Activated CD4-positive, alpha-beta T cell treated with anti-CD3 and anti-CD28 coated beads, Interleukin-2, amount 50 U/mL, for 1 hour (primary cell): ENCODE data around the gene NFASC.

Source experiments
- DNase-seq: peaks from one replicate; pipeline ENCODE4 v3.0.0-alpha.2; 2020

NFASC gene

GRCh38 chr1:204863024-204863423 is 7.6 kb upstream of the NFASC start:
- no peak for DNase-seq

- DNase-seq, result no peak
Observed at GRCh38 chr1:204863730-204864129, 6.9 kb upstream of the NFASC start.

DNA sequence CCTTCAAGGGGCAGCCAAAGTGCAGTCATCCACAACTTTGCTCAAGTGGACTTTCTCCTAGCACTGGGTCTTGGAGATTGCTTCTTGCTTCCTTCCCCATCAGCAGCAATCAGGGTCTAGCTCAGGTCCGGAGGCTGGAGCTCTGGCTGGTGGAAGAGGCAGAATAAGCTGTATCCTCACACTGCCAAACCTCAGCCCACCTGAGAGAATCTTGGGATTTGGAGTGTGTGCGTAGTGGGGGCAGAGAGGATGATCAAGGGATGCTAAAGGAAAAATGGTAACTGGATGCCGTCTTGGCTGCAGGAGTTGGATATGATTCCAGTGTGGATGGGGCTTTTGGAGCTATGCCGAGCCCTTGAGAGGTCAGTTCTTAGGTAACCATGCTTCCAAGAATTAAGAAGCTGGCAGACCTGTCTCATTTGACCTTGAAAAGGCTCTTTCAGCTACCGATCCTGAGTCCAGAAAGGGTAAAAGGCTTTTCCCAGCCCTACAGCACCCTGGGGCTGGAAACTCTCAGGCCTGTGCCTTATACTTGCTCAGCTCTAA is 4.5 kb upstream of the NFASC start:
- no peak for DNase-seq

DNA sequence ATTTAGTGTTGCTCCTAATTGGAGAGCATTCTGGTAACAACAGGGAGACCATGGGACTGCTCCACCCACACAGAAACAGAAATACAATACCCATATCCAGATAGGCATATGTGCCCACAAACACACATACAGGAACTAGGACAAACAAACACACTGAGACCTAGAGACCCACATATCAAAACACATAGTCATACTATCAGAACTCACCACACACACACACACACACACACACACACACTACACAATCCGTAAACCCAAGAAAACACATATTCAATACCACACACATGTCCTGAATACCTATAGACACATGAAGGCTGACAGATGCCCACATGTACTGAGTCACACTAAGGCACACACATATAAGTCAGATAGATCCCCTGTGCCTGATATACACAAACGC is 3.5 kb upstream of the NFASC start:
- DNase-seq, result no peak

DNA sequence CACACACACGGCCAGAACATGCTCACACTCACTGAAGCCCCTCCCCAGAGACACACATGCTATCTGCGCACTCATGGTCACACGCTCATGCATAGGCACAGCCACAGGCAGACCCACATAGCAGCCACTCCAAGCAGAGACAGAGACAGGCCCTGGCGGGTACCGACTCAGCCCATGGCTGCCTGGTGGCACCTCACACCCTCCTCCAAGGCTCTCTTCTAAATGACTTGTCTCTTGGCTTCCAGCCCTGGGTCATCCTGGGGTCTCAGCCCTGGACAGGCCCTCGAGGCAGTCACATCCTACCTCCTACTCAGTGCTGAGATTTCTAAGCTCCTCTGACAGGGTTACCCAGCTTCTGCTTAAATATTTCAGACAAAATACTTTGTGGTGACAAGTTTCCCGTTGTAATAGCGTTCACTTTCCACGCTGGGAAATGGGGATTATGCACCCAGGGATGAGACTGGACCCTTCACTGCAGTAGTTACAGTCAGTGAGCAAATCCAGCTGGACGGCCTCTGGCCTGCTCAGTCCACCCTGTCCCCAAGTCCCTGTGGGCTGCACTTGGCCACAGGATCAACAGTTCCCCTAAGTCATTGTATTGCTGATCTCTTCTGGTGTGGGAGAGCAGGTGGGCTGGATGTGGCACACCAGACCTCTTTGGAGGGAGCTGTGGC is 2.9 kb upstream of the NFASC start:
- no peak for DNase-seq

- no peak for DNase-seq
Observed at GRCh38 chr1:204868340-204868700, 2.3 kb upstream of the NFASC start.

- DNase-seq, result no peak
Observed at GRCh38 chr1:204869097-204869496, 1.6 kb upstream of the NFASC start.

DNA sequence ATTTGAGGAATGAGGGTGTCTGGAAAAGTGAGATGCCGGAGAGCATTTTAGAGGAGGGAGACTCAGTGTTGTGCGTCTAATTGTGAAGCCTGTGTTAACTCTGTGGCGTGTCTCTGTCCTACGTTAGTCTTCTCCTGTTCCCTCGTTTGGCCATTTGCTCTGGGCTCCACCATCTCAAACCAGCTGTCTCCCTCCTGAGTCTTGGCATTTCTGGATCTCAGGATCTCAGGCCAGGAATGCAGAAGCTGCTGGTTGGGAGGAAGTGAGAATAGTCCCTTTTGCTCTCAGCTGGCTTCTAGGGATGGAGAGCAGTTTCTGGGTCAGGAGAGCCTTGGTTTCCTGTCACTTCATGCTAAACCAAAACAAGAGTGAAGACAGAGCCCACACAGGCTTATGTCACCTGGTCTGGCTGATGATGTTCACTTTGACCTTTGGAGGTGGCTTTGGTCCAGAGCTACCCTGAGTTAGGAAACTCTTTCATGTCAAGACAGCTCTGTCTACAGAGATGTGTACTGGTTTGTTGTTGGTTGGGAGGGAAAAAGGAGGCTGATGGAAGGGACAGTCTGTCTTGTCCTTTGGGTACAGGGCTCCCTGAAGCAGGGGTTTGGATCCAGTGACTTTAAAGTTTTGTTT is 859 bp downstream of the NFASC start:
- DNase-seq, result no peak

DNA sequence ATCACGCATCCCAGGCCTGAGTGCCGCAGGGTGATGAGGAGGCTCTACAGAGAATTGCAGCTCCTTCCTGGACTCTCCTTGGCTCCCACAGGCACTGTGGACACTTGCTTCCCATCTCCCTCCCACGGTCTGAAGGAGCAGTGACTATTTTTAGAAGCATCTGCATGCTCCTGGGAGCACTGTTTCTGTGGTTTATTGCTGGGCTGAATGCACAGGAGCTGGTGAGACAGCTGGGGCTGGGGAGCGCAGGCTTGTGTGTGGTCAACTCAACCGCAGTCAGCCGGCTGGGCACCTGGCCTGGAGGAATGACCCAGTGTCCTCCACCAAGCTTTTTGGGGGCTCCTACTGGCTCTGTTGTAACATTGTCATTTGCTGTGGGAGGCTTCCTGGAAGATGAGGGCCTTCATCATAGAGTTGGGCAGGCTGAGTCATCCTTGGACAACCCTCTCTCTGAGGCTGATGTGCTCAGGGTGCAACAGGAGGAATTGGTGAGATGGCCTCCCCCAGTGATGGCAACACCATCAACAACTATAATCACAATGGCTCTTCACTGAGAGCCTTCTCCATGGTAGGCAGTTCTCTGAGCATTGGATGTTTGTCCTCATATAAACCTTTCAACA is 1.7 kb downstream of the NFASC start:
- DNase-seq, result no peak

GRCh38 chr1:204873176-204873575 is 2.5 kb downstream of the NFASC start:
- DNase-seq, result no peak

DNA sequence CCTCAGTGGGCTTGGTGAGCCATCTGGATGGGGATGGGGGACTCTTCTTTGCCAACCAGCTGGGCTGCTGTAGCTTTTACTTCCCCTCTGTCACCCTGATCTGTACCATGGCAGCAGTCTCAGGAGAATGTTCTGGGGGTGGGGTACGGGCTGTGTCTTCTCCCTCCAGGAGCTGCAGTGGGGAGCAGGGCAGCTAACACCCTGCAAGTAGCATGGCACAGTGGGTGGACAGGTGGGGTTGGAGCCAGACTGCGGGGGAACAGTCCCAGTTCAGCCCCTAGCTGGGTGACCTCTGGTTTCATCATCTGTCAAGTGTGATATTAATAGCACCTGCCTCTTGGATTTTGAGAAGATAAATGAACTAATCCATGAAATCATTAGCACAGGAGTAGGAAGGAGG is 3.1 kb downstream of the NFASC start:
- no peak for DNase-seq

DNA sequence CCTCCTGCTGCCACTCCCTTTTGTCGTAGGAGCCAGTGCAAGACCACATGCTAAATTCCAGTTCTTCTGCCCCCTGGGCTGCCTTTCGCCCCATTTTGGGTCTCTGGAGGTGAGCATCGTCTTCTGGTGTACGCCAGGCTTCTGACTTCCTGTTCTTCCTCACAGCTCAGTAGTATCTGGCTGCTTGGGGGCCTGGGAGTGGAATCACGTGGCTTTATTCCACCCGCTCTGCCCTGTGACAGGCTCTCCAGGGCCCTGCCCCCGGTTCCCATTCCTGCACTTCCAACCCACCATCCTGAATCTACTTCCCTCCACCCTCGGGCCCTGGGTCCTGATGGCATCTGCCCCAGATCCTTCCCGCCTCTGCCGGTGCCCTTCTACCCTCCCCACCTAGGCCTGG is 3.6 kb downstream of the NFASC start:
- DNase-seq, result no peak

- DNase-seq, result no peak
Observed at GRCh38 chr1:204875255-204875654, 4.6 kb downstream of the NFASC start.

DNA sequence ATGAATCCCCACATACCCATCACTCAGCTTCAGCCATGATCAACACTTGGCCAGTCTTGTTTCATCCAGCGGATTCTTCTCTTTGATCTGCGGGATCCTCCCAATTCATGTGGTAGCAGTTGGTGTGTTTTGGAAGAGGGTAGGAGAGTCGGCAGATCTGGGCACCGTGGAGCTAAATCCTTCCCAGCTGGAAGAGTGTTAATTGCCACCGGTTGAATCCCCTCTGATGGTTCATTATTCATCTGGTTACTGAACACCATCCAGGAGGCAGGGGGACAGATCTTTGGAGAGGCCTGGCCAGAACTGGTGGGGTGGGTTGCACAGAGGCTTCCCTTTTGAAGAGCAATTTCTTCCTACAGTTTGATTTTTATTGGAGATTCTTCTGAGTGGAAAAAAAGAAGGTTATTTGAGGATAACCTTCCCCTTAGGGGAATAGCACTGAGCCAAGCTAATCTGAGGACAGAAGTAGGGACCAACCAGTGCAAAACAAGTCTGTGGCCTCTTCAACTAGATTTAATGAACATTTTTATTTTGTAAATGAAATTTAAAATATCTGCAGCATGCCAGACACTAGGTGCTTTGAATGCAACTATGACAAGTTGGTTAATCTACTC is 8.1 kb downstream of the NFASC start:
- no peak for DNase-seq

GRCh38 chr1:204879351-204879750 is 8.7 kb downstream of the NFASC start:
- no peak for DNase-seq

- no peak for DNase-seq
Observed at GRCh38 chr1:204880906-204881305, 10.2 kb downstream of the NFASC start.

DNA sequence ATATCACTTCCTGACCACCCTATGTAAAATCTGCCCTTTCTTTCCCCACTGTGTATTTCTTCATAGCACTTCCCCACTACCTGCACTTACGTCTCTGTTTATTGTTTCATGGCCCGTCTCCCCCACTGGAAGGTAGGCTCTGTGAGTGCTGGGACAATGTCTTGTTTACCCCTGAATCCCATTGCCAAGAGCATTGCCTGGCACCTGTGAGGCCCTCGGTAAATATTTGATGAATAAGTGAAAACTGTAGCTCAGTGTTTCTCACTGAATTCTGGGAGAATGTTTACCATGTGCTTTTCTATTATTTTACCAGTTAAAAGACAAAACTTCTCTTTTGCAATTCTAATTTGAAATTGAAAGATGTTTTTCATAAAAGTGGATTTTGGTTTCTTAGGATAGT is 11.8 kb downstream of the NFASC start:
- DNase-seq, result no peak

DNA sequence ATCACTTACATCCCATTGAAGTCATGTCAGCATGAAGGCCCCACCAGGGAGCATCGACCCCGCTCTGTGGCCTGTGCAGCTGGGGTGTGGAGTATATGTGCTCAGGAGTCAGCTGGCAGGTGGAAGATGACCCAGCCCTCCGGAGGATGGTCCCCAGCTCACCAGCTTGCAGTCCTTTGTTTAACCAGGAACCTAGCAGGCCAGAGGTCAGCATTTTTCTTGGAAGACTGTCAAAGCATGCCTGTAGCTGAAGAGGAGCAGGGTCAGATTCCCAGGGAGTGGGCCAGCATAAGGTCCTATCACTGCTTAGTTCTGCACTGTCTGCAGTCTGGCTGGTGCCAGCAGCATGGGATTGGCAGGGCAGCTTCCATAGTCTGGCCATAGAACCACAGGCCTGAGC is 12.7 kb downstream of the NFASC start:
- no peak for DNase-seq

- no peak for DNase-seq
Observed at GRCh38 chr1:204885288-204885711, 14.6 kb downstream of the NFASC start.

DNA sequence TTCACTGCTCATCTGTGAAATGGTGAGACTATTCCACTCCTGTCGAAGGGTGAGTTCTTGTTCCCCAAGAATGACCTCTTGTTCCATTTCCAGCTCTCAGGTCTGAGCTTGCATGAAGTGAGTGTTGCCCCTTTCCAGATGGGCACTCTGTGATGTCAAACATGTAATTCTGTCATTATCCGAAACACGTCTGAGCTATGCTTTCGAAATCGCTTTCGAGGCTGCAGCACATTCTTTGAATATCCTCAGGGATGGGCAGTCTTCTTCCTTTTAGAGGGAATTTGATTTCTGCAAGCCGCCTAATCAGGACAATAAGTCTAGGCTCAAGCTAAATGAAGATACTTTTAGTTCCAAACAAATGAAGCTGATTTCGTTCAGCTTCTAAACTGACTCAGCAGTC is 15.1 kb downstream of the NFASC start:
- no peak for DNase-seq

DNA sequence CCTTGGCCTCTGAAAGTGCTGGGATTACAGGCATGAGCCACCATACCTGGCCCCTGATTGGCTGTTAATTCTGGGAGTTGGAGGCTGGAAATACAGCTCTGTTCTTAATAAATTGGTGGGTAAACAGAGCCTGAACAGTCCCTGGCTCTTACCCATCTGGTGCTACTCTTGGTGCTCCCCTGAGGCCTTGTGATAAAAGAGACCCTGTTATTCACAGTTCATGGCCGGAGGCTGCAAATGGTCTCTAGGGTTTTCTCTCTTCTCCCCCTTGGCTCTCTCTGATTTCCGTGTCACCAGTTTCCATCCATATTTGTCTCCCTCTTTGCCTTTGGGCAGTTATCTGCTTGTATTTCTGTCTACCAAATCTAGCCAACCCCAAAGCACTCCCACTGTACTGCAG is 17.2 kb downstream of the NFASC start:
- no peak for DNase-seq

DNA sequence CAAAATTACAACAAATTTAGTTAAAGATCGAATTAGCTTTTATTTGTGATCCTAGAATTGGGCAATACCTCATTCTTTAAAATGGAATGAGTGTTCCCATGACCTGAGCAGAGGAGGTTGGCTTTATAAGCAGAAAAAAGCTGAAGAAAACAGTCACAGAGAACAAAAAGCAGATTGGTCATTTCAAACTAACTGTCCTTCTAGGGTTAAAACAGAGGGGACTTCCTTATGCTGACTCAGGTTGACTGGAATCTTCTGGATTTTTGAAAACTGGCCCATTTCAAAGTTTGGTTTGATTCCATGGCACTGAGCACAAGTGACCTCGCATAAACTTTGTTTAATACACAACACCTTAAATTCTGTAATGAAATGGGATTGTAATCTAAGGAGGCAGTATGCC is 17.6 kb downstream of the NFASC start:
- no peak for DNase-seq

DNA sequence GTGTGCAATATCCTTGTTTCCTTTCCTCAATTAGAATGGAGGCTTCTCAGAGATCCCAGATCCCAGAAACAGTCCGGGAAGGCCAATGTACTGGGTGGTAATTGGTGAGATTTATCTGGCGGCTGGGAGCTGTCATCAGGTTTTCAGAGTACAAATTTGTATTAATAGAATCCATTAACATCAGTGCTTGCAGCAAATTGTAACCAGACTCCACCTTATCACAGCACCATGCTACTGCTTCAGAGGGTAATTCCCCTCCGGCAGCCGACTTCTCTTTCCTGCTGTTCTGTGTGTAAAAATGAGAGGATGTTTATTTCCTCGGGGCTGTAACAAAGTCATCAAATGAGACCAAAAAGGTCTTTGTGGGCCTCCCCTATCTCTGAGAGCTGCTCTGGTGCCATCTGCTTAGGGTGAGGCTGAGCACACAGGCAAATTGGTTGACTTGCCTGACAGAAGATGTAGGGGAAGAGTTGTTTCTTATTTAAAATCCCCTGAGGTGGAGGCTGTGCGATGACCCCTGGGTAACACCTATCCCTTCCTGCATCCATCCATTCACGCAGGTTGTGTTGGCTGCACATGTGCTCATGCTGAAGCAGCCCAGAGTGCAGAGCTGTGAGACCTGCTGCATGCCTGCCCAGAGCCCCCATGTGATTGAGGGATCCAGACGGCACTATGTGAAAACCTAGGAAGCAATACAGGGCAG is 19.2 kb downstream of the NFASC start:
- DNase-seq, result no peak
